ENCODE measurements around the gene IGBP1.

IGBP1 gene

DNA sequence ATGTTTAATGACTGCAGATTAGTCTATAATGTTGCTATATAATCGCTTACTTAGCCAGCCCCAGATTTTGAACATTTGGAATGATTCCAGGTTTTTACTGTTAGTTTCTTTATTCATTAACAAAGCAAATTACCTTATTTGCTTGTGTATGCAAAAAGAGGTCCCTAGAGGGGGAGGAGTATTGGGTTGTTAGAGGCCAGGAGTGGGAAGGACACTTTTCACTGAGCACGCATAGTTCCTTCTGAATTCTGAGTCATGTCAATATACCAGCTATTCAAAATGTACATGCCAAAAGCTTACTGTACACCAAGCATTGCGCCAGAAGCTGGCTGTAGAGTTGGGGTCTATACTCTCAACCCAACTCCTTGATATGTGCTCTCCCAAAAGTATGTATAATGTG is 39.0 kb downstream of the IGBP1 start:
- TF ChIP-seq, protein P1, sequence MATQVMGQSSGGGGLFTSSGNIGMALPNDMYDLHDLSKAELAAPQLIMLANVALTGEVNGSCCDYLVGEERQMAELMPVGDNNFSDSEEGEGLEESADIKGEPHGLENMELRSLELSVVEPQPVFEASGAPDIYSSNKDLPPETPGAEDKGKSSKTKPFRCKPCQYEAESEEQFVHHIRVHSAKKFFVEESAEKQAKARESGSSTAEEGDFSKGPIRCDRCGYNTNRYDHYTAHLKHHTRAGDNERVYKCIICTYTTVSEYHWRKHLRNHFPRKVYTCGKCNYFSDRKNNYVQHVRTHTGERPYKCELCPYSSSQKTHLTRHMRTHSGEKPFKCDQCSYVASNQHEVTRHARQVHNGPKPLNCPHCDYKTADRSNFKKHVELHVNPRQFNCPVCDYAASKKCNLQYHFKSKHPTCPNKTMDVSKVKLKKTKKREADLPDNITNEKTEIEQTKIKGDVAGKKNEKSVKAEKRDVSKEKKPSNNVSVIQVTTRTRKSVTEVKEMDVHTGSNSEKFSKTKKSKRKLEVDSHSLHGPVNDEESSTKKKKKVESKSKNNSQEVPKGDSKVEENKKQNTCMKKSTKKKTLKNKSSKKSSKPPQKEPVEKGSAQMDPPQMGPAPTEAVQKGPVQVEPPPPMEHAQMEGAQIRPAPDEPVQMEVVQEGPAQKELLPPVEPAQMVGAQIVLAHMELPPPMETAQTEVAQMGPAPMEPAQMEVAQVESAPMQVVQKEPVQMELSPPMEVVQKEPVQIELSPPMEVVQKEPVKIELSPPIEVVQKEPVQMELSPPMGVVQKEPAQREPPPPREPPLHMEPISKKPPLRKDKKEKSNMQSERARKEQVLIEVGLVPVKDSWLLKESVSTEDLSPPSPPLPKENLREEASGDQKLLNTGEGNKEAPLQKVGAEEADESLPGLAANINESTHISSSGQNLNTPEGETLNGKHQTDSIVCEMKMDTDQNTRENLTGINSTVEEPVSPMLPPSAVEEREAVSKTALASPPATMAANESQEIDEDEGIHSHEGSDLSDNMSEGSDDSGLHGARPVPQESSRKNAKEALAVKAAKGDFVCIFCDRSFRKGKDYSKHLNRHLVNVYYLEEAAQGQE (IDR thresholded peaks at IDR 0.05; ENCODE audit: insufficient read depth in 1 of 2, low read depth in 2 of 2, low read length in 2 of 2) = no peak
- no peak for TF ChIP-seq SIN3A (IDR thresholded peaks at IDR 0.05; ENCODE audit: borderline replicate concordance, insufficient read depth, low read length)
- no peak for TF ChIP-seq POLR2AphosphoS5 (IDR thresholded peaks at IDR 0.05; ENCODE audit: low read depth, low read length)

- TF ChIP-seq, protein P1 (IDR thresholded peaks at IDR 0.05; ENCODE audit: insufficient read depth in 1 of 2, low read depth in 2 of 2, low read length in 2 of 2) = no peak
- TF ChIP-seq TAF1 (IDR thresholded peaks at IDR 0.05; ENCODE audit: borderline replicate concordance, insufficient read depth, low read length) (no peak), POLR2AphosphoS5 (IDR thresholded peaks at IDR 0.05; ENCODE audit: low read depth, low read length) (no peak), FOXP2 (optimal IDR thresholded peaks at IDR 0.05; ENCODE audit: borderline replicate concordance, extremely low read depth, extremely low read length, insufficient read depth) (no peak), SIN3A (IDR thresholded peaks at IDR 0.05; ENCODE audit: borderline replicate concordance, insufficient read depth, low read length) (no peak)
Observed at GRCh38 chrX:70172964-70173363, 39.7 kb downstream of the IGBP1 start.

DNA sequence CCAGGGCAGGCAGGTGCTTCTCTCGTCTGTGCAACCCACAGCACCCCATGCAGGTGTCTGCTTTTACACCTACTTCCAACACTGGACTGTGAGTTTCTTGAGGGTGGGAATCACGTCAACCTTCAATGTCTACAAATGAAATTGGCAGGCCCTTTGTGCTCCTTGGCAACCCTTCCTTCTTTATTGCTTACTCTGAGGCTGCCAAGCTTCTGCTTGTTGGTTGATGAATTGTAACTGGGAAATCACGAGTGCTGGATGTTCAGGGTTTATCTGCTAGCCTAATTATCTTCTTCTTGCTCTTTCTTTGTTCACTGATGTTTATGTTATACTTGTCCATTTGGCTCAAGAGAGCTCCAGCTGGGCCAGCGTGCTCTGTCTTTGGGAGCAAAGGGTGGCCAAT is 41.5 kb downstream of the IGBP1 start:
- TF ChIP-seq, protein P1 (IDR thresholded peaks at IDR 0.05; ENCODE audit: insufficient read depth in 1 of 2, low read depth in 2 of 2, low read length in 2 of 2) = no peak
- TF ChIP-seq POLR2AphosphoS5 (IDR thresholded peaks at IDR 0.05; ENCODE audit: low read depth, low read length) (no peak), FOXP2 (optimal IDR thresholded peaks at IDR 0.05; ENCODE audit: borderline replicate concordance, extremely low read depth, extremely low read length, insufficient read depth) (no peak), TAF1 (IDR thresholded peaks at IDR 0.05; ENCODE audit: borderline replicate concordance, insufficient read depth, low read length) (no peak), SIN3A (IDR thresholded peaks at IDR 0.05; ENCODE audit: borderline replicate concordance, insufficient read depth, low read length) (no peak)

GRCh38 chrX:70175338-70175737 is 42.1 kb downstream of the IGBP1 start:
- TF ChIP-seq TAF1 (IDR thresholded peaks at IDR 0.05; ENCODE audit: borderline replicate concordance, insufficient read depth, low read length) (no peak), SIN3A (IDR thresholded peaks at IDR 0.05; ENCODE audit: borderline replicate concordance, insufficient read depth, low read length) (no peak), POLR2AphosphoS5 (IDR thresholded peaks at IDR 0.05; ENCODE audit: low read depth, low read length) (no peak), FOXP2 (optimal IDR thresholded peaks at IDR 0.05; ENCODE audit: borderline replicate concordance, extremely low read depth, extremely low read length, insufficient read depth) (no peak)
- TF ChIP-seq, protein P1 (IDR thresholded peaks at IDR 0.05; ENCODE audit: insufficient read depth in 1 of 2, low read depth in 2 of 2, low read length in 2 of 2) = no peak

DNA sequence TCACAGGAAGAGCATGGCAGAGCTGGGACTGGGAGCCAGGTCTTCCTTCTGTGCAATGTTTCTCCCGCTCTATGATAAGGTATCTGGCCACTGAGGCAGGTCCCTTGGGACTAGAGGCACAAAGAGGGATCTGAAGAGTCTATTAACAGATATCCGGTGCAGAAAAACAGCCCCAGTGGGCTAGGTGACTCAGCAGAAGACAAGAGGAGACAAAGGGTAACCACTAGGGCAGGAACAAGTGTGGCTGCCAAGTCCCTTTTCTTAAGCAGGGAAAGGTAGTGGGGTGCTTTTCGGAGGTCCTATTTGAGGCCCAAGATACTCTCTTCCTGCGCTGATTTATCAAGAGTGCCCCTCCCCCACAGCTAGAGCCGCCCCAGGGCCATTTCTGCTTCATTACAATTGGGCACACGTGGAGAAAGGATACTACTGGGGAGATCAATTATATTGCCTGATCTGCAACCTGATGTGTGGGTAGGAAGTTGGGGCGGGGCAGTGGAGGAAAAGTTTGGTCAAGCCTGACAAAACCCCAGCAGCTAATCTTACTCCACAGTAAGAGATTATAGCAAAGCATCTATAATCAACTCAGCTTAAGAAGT is 43.8 kb downstream of the IGBP1 start, which contains the start of gene DGAT2L6:
Gene DGAT2L6 (plus strand): TSS at position 546 of the 596 bp plus-strand sequence. CDS start 100 bp downstream, outside the sequence.
- TF ChIP-seq TAF1 (IDR thresholded peaks at IDR 0.05; ENCODE audit: borderline replicate concordance, insufficient read depth, low read length) = no peak
